ENCODE measurements around the gene SORCS2.

DNA sequence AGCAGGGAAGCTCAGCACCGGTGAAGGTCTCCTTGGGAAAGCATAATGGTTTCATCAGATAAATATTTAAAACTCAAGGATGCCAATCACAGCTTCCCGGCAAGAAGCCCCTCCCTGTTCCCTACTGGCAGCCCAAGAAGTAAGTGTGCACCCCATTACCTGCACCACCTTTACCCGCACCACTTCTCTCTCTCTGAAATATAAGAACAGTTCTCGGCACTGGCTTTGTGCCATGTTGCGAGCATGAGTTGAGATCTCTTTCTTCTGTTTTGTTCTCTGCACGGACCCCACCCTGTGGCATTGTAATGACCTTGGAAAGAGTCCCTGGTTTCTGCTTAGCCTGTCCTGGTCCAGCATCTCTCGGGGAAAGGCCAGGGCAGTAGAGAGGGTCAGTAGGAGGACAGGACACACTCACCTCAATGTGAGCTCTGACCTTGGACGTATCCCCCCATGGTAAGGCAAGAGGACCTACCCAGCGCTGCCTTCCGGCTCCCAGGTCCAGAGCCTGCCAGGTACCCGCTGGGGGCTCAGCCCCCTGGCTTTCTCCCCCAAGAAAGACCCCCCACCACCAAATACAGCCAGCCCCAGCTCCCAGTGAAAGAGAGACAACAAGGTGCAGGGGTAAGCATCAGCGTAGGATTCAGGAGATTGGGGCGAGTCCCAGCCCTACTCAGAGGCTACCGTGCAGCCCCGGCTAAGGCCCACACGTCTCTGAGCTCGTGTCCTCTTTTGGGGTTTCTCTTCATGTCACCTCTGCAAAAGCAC is 161.7 kb downstream of the SORCS2 start:
- TF ChIP-seq, protein P1, sequence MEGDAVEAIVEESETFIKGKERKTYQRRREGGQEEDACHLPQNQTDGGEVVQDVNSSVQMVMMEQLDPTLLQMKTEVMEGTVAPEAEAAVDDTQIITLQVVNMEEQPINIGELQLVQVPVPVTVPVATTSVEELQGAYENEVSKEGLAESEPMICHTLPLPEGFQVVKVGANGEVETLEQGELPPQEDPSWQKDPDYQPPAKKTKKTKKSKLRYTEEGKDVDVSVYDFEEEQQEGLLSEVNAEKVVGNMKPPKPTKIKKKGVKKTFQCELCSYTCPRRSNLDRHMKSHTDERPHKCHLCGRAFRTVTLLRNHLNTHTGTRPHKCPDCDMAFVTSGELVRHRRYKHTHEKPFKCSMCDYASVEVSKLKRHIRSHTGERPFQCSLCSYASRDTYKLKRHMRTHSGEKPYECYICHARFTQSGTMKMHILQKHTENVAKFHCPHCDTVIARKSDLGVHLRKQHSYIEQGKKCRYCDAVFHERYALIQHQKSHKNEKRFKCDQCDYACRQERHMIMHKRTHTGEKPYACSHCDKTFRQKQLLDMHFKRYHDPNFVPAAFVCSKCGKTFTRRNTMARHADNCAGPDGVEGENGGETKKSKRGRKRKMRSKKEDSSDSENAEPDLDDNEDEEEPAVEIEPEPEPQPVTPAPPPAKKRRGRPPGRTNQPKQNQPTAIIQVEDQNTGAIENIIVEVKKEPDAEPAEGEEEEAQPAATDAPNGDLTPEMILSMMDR (IDR thresholded peaks at IDR 0.05; ENCODE audit: insufficient read depth, low read depth, low read length) = no peak
- no peak for TF ChIP-seq EZH2 (IDR thresholded peaks at IDR 0.05; ENCODE audit: insufficient read depth, low read length)

Data from astrocyte (in vitro differentiated cells and primary cell).